Stomach (tissue), 4 donors: ENCODE data around the gene MEGF10.

ENCODE experiments used
- POLR2A ChIP-seq, 4 donors: fragments of 450-650 bp; IDR thresholded peaks; one replicate each; pipeline ENCODE4 v1.6.1; 2016; ENCODE audit warnings: antibody characterized with exemption in 4 of 4, control low read depth in 2 of 4, mild to moderate bottlenecking in 1 of 4, moderate library complexity in 1 of 4
- TF ChIP-seq, protein P1 (sequence below), 7 experiments: fragments of 450-650 bp in 4 of 7; fragments of 200-600 bp in 3 of 7; sonication (generic) in 3 of 7; IDR thresholded peaks; one replicate each; pipeline ENCODE4 v1.5.1; 2016 to 2019; ENCODE audit warnings: antibody characterized with exemption in 7 of 7, control low read depth in 2 of 7, mild to moderate bottlenecking in 1 of 7

DNA sequence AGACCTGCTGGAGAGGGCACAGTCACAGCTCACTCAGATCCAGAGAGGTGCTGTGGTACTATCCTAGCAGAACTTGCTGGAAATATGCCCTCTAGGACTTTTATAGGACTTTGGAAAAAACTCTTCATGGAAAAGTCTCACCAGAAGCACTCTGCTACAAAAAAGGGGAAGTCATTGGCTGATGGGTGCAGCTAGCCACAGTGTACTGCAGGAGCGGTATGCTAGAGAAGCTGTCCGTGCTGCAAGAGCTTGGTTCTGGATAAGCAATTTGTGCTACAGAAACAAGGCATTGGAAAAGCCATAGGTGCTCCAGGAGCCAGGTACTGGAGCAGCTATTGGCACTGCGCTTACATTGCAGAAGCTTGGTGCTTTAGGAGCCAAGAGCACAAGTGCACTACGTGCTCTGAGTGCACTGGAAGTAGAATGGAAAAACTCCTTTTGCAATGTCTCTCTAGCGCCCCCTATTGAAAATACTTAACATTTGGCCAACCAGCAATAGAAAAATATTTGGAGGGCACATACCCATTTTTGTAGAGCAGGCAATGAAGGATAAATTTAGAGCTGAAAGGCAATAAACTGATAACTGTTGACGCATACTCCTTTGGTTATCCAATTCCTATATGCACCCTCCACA, 83.4 kb downstream of the MEGF10 start:
- TF ChIP-seq, protein P1, sequence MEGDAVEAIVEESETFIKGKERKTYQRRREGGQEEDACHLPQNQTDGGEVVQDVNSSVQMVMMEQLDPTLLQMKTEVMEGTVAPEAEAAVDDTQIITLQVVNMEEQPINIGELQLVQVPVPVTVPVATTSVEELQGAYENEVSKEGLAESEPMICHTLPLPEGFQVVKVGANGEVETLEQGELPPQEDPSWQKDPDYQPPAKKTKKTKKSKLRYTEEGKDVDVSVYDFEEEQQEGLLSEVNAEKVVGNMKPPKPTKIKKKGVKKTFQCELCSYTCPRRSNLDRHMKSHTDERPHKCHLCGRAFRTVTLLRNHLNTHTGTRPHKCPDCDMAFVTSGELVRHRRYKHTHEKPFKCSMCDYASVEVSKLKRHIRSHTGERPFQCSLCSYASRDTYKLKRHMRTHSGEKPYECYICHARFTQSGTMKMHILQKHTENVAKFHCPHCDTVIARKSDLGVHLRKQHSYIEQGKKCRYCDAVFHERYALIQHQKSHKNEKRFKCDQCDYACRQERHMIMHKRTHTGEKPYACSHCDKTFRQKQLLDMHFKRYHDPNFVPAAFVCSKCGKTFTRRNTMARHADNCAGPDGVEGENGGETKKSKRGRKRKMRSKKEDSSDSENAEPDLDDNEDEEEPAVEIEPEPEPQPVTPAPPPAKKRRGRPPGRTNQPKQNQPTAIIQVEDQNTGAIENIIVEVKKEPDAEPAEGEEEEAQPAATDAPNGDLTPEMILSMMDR (IDR thresholded peaks at IDR 0.05) = no peak
- no peak for TF ChIP-seq POLR2A (IDR thresholded peaks at IDR 0.05)
